HUES6 (cell line): Measurements from ENCODE around the gene EXOC6B.

Source experiments
- H3K27ac ChIP-seq: 2 replicates; pipeline ENCODE4 v1.7.0; 2013; ENCODE audit warnings: low read depth, mild to moderate bottlenecking, low read length, inconsistent platforms
- H3K27me3 ChIP-seq: 2 replicates; pipeline ENCODE4 v1.6.1; 2013; ENCODE audit warnings: low read length; ENCODE audit not compliant: control insufficient read depth, insufficient read depth
- H3K36me3 ChIP-seq: 2 replicates; pipeline ENCODE4 v1.6.1; 2013; ENCODE audit warnings: low read length; ENCODE audit not compliant: control insufficient read depth, insufficient read depth
- H3K4me1 ChIP-seq: 2 replicates; pipeline ENCODE4 v1.6.1; 2013; ENCODE audit warnings: low read length; ENCODE audit not compliant: control insufficient read depth, insufficient read depth
- H3K4me3 ChIP-seq: 2 replicates; pipeline ENCODE4 v1.5.1; 2013; ENCODE audit warnings: low read depth, low read length
- H3K9ac ChIP-seq: one replicate; pipeline ENCODE4 v1.6.1; 2013; ENCODE audit warnings: mild to moderate bottlenecking, low read length
- H3K9me3 ChIP-seq: 2 replicates; pipeline ENCODE4 v1.6.1; 2013; ENCODE audit warnings: low read depth, low read length; ENCODE audit not compliant: control insufficient read depth, insufficient read depth

Gene EXOC6B

DNA sequence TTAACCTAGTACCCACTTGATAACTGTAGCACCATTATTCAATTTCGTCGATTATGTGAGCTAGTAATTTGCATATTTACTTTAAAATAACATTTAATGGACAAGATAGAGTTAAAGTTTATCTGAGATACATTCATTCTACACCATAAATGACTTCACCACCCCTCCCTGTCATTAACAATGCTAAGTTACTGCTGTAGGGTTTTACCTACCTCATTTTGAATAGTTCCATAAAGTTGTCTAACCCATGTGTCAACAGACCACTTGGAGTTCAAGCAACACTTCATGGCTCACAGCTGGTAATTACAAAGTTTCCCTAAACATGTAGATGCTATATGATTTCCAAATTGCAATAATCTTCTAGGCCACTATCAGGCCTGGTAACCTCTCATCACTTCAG lies 550.7 kb downstream of the EXOC6B start:
- no peaks in the 10 kb centered on the region for H3K27me3 ChIP-seq
- no peaks in the 10 kb centered on the region for H3K36me3 ChIP-seq
- H3K9me3 ChIP-seq, result no peaks in the 10 kb centered on the region
- no peak overlapping the region for H3K4me3 ChIP-seq
- no peaks in the 10 kb centered on the region for H3K4me1 ChIP-seq
- no peak overlapping the region for H3K9ac ChIP-seq
- H3K27ac ChIP-seq, result no peak overlapping the region

DNA sequence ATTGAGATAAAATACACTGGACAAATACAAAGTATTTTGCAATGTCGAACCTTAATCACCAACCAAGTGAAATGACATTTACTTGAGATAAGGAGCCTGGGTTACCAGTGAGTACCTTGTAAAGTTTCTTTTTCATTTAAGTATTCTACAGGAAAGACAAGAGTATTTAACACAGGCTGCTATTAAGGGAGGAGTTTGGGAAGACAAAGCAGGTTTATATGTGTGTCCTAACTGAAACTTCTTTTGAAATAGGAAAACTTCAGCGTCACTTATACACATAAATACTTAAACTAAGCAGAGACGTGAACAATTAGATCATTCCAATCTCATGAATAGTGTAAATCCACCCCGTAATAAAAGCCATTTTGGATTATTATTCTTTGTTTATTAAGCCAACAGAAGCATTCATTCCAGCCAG lies 551.4 kb downstream of the EXOC6B start:
- no peak overlapping the region for H3K9ac ChIP-seq
- H3K4me3 ChIP-seq, result no peak overlapping the region
- H3K27ac ChIP-seq, result no peak overlapping the region
- H3K9me3 ChIP-seq, result no peaks in the 10 kb centered on the region
- no peaks in the 10 kb centered on the region for H3K36me3 ChIP-seq
- H3K4me1 ChIP-seq, result no peaks in the 10 kb centered on the region
- H3K27me3 ChIP-seq, result no peaks in the 10 kb centered on the region

DNA sequence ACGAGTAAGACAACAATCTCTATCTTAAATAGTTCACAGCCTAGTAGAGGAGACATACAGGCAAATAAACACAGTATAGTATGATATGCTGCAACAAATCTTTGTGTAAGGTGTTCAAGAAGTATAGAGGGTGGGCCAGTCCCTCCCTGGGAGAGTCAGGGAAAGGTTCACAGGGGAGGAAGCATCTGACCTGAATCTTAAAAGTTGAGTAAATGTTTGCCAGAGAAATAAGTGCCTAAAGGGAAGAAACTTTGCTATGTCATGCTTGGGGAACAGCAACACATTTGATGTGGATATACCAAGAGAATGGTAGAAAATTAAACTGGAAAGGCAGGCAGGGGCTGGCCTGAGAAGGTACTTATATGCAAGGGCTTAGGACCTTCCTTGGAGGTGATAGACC lies 552.4 kb downstream of the EXOC6B start:
- H3K27ac ChIP-seq, result no peak overlapping the region
- no peak overlapping the region for H3K9ac ChIP-seq
- no peaks in the 10 kb centered on the region for H3K4me1 ChIP-seq
- no peaks in the 10 kb centered on the region for H3K9me3 ChIP-seq
- no peaks in the 10 kb centered on the region for H3K36me3 ChIP-seq
- H3K27me3 ChIP-seq, result no peaks in the 10 kb centered on the region
- no peak overlapping the region for H3K4me3 ChIP-seq

DNA sequence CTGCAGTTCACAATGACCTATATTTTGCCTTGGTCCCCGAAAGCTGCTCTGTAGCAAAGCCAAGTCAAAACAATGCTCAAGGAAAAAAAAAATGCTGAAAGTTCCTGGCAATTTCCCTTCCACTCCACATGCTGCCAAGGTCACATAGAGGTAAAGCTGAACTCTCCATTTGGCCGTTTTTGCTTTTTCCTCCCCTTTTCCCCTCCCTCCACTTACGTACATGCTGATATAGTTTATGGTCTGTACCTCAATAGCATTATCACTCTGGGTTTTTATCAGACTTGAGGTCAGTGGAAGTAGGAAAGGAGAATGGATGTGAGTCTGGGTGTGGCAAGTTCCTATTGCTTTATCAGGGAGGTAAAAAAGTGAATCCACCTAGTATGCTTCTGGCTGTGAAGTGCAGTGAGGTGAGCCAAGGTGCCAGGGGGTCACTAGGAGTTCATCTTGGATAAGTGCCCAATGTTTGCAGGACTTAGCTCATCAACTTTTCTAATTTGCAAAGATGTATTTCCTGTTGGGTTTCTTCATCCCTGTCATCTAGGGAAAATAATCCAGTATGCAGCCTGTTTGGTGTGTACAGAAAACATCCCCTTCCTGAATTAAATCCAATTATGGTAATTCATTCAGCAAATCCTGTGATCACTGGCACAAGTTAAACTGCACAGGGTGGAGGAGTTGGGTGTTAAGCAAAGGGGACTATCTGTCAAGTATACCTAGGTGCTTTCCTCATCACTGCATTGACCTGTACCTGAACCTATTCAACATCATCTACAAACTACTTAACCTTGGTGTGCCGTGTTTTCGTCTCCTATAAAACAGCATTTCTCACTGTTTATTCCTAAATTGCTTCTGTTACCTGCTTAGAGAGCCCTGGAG lies 553.8 kb downstream of the EXOC6B start:
- Histone ChIP-seq H3K9ac (no peak overlapping the region), H3K27ac (no peak overlapping the region), H3K36me3 (no peaks in the 10 kb centered on the region), H3K27me3 (no peaks in the 10 kb centered on the region), H3K4me1 (no peaks in the 10 kb centered on the region), H3K9me3 (no peaks in the 10 kb centered on the region), H3K4me3 (no peak overlapping the region)

DNA sequence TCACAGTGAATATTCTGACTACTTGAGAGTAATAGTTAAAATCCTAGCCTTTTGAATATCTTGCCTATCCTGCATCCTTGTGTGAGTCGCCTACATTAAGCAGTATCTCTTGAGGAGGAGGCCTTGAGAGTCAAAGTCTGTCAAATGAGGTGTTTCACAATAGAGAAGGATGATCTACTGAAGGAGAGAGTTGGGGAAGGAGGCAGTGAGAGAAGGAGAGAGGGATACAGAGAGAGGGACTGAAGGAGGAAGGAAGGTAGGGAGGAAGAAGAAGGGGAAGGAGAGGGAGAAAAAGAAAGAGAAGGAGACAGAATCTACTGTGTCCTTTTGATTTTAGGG lies 554.6 kb downstream of the EXOC6B start:
- H3K4me3 ChIP-seq, result no peak overlapping the region
- H3K9ac ChIP-seq, result no peak overlapping the region
- no peaks in the 10 kb centered on the region for H3K9me3 ChIP-seq
- no peaks in the 10 kb centered on the region for H3K36me3 ChIP-seq
- H3K27ac ChIP-seq, result no peak overlapping the region
- H3K27me3 ChIP-seq, result no peaks in the 10 kb centered on the region
- no peaks in the 10 kb centered on the region for H3K4me1 ChIP-seq

DNA sequence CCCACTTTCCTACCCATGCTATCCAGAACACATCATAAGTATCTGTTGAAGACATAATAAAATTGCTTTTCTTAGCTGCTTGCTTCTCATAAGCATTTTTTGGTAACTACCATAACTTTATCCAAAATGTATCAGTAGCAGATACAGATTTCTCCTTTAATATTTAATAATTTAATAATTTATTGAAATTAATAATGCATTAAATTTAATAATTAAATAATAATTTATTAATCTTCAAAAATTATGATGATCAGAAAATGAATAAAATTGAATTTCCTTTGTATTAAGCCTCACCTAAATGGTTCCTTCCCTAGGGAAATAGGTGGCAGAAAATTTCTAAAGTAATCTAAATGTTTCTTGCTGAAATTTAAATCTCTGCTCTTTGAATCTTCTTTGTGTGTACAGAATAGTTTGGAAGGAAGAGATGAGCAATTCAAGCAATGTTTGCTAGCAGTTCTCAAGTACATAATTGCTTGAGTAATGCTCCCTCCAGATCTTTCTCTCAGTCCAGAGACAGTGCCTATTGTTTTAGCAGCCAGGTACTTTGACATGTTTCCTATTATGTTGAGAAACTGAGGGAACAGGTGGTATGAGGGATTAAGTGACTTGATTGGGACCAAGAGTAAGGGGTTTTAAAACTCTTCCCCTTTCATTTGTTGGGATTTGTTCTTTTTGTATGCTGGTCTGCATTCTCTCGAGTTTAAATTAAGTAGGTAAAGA lies 555.1 kb downstream of the EXOC6B start:
- H3K4me3 ChIP-seq, result no peak overlapping the region
- no peaks in the 10 kb centered on the region for H3K36me3 ChIP-seq
- no peak overlapping the region for H3K27ac ChIP-seq
- H3K9ac ChIP-seq, result no peak overlapping the region
- H3K27me3 ChIP-seq, result no peaks in the 10 kb centered on the region
- H3K4me1 ChIP-seq, result no peaks in the 10 kb centered on the region
- H3K9me3 ChIP-seq, result no peaks in the 10 kb centered on the region

DNA sequence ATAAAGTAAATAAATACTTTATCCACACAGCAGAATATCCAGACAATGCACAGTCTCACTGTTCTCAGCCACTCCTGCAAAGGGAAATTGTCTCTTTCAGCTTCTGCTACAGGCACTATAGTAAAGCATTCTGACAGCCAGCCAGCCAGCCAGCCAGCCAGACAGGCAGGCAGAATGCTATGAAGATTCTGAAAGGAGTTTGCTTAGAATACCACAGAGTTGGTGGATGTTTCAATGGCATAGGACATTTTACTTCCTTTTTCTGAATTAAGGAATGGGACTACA lies 562.1 kb downstream of the EXOC6B start:
- Histone ChIP-seq H3K9me3 (no peaks in the 10 kb centered on the region), H3K27me3 (no peaks in the 10 kb centered on the region), H3K4me1 (no peaks in the 10 kb centered on the region), H3K27ac (no peak overlapping the region), H3K9ac (no peak overlapping the region), H3K36me3 (no peaks in the 10 kb centered on the region), H3K4me3 (no peak overlapping the region)

DNA sequence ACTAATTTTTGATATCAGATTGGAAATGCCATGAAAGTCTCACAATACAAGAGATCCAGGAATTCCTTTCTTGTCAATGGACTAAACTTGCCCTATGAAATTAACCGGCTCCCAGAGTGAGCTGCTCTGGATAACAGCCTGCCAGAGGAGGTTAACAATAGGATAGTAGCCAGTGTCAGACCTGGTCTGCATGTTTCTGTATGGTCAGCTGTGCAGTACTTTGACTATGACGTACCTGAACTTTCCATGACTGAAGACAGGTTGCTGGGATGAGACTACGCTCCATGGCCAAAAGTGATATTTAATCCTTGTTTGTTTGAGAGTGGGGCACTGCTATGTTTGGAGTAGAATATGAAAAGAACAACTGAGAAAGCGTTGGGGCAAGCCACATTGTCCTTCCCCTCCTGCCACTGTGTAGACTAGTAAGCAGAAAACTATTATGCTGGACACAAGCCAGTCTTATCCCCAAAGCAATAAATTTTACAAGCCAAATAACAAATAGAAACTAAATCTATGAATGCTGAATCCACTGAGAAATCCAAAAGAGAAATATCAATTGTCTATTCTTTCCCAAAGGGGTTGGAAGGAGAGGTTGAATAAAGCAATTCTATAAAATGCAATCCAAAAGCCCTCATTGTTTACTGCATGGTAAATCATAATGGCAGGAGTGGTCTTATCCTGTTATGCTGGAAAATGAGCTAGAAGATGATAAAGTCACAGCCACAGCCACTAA lies 562.6 kb downstream of the EXOC6B start:
- Histone ChIP-seq H3K4me3 (no peak overlapping the region), H3K27ac (no peak overlapping the region), H3K36me3 (no peaks in the 10 kb centered on the region), H3K27me3 (no peaks in the 10 kb centered on the region), H3K9me3 (no peaks in the 10 kb centered on the region), H3K4me1 (no peaks in the 10 kb centered on the region), H3K9ac (no peak overlapping the region)

DNA sequence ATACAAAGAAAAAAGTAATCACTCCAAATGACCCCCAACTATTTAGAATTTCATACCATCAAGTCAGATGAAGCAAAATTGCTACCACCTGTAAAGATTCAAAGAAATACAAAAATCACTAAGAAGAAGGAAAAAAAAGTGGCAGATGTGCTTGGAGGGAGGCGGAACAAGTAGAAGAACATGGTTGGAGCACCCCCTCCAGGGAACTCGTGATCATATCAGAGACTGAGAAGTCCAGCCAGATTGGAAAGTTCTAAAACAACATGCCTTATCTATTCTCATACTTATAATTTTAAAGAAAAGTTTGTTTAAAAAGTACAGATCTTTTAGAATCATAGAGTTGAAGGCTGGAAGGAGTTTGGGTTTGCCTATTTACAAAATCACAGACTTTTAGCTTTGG lies 564.8 kb downstream of the EXOC6B start:
- Histone ChIP-seq H3K9ac (no peak overlapping the region), H3K4me3 (no peak overlapping the region), H3K36me3 (no peaks in the 10 kb centered on the region), H3K4me1 (no peaks in the 10 kb centered on the region), H3K27ac (no peak overlapping the region), H3K27me3 (no peaks in the 10 kb centered on the region), H3K9me3 (no peaks in the 10 kb centered on the region)

DNA sequence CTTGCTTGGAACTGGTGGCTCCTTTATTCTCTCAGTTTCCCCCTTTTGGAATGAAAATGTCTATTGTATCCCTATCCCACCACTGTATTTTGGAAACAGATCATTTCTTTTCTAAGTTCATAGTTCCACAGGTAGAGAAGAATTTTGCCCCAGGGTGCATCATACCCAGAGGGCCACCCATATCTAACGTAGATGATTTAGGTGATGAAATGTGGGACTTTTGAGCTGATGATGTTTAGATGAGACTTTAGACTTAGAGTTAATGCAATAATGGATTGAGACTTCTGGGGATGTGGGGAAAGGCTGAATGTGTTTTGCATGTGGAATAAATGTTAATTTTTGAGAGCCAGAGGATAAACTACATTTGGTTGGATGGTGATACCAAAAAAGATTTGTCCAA lies 570.3 kb downstream of the EXOC6B start:
- no peak overlapping the region for H3K4me3 ChIP-seq
- no peaks in the 10 kb centered on the region for H3K27me3 ChIP-seq
- H3K36me3 ChIP-seq, result no peaks in the 10 kb centered on the region
- no peak overlapping the region for H3K27ac ChIP-seq
- H3K9ac ChIP-seq, result no peak overlapping the region
- no peaks in the 10 kb centered on the region for H3K9me3 ChIP-seq
- no peaks in the 10 kb centered on the region for H3K4me1 ChIP-seq

DNA sequence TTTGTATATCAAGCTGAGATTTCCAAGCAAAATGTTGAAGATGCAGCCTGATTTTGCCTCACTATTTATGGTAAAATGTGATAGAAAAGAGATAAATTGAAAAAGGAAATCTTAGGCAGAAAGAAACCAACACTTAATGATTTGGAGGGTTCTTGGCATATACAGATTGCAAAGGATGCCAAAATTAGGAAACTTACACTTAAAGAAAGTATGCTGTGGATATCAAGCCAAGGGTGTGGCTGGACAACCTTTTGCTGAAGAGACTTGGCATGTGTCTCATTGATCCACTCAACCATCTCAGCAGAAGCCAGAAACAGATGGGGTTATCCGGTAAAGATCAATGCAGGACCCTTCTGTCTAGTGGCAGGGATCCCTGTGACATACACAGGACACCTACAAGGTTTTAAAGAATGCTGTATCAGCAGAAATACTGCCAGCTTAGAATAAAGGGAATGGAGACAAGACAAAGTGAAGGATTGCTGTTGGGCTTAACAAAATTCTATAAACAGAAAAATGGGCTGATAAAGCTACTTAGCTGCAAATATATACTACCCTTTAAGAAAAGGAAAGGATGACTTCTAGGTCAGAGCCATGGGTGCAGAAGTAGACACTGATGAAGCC lies 570.9 kb downstream of the EXOC6B start:
- Histone ChIP-seq H3K36me3 (no peaks in the 10 kb centered on the region), H3K27ac (no peak overlapping the region), H3K9ac (no peak overlapping the region), H3K4me3 (no peak overlapping the region), H3K4me1 (no peaks in the 10 kb centered on the region), H3K9me3 (no peaks in the 10 kb centered on the region), H3K27me3 (no peaks in the 10 kb centered on the region)
